Activated CD4-positive, alpha-beta T cell treated with anti-CD3 and anti-CD28 coated beads, Interleukin-2, amount 50 U/mL, for 24 hours (primary cell): Measurements from ENCODE around the gene TSPAN9.

ENCODE experiments used
- DNase-seq, 2 donors: peaks; one replicate each; pipeline ENCODE4 v3.0.0-alpha.2; 2020; ENCODE audit warnings: low read depth in 1 of 2, low spot score in 1 of 2

The TSPAN9 gene

DNA sequence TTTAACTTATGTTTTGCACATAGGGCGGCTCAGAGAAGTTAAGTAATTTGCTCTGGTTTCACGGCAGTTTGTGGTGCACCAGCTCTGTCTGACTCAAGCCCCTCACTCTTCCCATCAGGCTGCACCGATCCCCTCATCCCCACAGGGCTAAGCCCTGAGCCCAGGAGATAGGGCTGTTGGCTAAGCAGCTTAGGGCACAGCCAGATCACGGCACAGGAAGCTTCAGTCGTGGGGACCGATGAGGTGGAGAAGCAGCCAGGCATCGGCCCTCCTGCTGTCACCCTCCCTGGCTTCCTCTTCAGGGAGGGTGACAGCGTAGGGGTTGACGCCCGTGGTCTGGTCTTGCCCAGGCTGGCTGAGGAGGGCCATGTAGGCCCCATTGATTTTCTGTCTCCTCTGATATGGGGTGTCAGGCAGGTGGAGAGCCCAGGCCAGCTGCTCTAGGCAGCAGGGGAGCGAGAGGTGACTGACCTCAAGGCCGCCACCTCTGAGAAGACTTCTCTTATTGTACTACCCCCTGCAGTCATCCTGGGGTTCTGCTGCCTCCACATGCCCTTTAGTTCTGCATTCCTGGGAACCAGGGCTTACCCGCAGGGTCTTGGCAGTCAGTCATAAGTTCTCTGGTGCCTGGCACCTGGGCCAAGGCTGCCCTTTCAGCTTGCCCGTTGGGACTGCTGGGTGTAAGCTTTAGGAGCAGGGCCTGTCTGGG lies 166.4 kb downstream of the TSPAN9 start:
- DNase-seq: no peak

DNA sequence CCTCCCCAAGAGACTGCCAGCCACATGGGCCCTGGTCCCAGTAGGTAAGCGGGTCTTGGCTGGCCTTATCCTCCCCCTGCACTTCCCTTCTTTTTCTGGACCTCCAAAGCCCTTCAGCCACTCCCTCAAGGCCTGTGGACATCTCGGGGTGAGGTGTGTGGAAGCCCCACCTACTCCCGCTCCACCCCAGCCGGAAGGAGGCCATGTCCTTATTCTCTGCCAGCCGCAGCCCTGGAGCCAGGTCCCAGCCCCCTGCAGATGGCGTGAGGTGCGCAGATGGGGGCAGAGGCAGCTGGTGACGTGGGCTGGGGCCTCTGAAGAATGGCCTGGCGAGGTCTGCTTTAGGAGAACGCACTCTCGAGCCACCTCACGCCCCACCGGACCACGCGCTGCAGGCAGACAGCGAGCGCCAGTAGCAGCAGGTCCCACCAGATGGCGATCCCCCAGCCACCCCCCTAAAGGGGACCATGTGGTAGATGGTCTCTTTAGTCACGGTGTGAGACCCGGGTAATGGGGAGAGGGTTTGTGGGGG lies 167.1 kb downstream of the TSPAN9 start:
- no peak for DNase-seq

DNA sequence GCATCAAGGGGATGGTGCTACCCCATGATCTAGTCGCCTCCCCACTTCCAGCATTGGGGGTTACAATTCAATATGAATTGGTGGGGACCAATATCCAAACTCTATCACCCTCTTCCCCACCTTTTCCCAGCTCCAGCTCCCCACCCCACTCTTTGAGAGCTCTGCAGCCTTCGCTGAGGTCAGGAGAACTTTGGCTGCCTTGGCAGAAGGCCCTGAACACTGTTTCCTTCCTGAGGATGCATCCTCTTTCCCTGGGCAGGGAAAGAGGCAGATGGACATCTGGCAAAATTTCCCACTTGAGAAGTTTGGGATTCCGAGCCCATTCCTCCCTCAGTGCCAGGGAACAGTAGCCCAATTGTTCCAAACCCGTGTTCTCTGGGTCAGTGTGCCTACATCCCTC lies 169.1 kb downstream of the TSPAN9 start:
- no peak for DNase-seq

DNA sequence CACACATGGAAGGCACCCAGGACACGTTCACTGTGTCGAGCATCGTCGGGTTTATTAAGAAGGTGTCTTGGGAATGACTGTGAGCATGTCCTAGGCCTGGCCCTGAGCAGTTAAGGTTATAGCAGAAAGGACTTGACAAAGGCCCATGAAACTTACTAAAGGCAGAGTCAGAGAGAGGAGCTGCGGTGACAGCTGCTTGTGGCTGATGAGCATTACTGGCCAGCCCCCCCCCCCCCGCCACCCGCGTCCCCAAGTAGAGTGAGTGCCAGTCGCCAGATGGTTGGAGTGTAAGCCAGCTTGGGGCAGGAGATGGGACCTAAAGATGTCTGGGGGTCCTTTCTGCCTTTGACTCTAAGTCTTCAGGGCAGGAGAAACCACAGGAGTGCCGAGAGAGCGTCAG lies 169.9 kb downstream of the TSPAN9 start:
- DNase-seq: no peak

DNA sequence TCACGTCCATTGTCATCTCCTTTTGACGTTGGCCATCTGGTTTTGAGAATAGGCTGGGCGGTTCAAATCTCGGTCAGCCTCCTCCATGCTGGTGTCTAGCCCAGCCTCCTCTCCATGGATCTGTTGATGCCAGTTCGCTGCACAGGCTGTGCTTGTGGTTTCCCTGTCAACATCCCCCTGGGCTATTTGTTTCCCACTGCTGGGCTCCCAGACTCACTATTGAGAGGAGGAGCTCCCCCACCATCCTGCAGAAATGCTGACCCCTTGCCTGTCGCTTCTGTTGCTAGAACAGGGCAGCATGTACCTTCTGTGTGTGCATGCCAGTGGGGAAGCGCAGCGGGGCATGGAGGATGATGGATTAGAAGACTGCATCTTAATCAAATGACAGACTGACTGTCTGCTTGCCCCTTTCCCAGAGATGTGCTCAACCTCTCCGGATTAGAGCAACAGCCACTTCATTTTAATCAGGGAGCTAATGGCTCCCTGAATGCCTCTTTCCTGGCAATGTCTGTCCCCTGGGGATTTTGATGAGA lies 170.5 kb downstream of the TSPAN9 start:
- no peak for DNase-seq

DNA sequence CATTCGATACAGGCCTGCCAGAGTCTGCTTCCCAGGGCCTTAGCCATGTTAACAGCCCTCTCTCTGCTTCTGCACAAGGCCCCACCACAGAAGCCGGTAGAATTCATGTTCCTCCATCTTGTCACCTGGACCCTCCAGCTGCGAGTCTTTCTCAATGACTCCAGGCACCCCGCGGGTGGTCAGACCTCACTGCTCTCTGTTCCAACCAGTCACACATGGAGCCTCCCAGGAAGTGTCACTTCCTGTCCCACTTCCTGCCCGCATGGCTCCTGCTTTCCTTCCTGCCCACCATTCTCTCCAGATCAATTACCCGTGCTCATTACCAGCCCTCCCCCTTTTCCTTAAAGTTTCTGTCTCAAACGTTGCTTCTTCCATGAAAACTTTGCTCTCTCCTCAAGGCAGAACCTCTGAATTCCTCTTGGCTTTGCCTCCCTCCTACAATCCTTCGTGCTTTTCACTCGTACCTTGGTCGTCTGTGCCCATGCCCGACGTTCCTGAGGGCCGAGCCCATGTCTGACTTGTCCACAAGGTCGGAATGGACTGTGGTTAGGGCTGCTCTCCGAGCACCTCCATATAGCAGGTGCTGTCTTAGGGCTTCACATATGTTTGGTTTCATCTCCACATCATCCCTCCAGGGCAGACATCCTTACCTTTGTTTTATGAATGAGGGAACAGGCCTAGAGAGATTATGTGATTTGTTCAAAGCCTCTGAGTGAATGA lies 172.1 kb downstream of the TSPAN9 start:
- no peak for DNase-seq

DNA sequence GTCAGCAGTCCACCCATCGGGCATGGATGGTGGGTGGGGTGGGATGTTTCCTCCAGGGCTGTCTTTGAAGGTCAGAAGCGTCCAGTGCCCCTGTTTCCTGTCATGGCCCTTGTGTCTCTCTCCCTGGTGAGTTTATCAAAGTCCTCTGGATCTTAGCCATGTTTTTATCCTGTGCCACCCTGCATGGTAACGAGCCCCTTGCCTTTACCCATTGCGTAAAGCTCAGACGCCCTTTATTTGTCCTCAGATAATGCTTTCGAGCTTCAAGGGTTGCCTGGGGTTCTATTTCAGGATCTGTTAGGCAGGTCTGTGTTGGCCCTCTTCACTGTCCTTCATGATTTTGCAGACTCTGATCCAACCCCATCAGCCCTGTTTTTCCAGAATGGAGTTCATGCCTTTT lies 172.9 kb downstream of the TSPAN9 start:
- no peak for DNase-seq

DNA sequence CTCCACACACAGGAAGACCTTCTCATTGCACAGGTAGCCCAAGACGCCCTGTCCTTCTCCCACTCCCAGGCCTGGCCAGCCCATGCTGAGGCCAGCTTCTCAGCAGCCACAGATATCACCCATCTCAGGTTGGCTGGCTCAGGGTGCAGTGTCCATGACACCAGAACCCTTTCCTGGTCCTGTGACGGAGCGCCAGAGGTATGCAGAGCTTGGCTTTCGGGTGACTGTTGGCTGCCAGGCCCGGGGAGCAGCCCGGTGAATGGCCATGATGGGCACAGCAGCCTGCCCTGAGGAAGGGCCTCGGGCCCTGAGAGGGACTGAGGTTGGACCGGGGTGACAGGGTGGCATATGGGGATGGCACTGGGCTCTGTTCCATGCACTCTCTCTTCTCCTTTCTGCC lies 173.4 kb downstream of the TSPAN9 start:
- no peak for DNase-seq

DNA sequence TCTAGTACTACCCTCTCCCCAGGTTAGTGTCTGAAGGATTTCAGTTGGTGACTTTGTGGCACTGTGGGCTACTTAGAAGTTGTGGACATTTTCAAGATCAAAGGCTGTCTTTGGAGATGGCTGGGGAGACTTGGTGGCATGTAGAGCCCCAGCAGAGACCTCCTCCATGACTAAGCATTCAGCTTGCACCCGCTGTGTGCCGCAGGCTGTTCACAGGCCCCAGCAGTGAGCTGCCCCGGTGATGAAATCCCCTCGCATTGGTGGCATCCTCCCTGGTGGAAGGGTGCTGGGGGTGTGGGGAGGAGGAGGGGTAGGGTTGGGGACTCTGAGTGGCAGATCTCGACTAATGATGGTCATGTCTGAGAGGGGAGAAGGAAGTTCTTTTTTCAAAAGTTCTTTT lies 173.9 kb downstream of the TSPAN9 start:
- DNase-seq: no peak

DNA sequence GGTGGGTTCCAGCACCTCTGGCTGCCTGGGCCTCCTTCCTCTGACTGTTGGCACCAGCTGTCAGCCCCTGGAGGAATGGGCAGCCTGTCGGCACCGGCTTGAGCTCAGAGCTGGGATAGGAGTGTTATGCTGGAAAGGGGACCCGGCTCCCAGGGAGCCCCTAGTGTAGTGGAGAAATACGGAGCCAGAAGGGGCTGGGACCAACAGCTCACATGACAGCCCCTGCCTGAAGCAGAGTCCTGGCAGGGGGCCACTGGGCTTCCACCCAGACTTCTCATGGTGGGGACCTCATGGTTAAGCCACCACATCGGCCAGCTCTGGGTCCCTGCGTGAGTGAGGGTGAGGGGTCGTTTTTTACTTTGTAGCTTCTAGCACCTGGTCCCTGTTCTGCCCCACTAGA lies 174.5 kb downstream of the TSPAN9 start:
- no peak for DNase-seq

DNA sequence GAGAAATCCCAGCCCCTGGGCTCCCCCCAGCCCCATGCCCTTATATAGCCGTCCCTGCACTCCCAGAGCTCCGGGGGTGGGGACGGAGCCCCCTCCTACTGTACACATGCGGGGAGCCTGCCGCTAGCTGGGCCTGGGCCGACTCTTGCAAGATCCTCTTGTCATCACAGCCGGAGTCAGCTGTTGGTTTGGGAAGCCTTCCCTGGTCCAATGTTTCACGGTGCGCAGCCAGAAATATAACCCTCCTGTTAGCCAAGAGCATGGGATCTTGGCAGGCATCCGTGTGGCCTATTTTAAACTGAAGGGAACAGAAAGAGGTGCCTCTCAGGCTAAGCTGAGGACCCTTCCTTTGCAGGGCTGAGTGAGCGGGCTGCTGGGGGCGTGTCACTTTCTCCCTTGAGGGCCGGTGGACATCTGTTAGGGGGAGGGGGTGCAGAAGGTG lies 175.3 kb downstream of the TSPAN9 start:
- DNase-seq: no peak

DNA sequence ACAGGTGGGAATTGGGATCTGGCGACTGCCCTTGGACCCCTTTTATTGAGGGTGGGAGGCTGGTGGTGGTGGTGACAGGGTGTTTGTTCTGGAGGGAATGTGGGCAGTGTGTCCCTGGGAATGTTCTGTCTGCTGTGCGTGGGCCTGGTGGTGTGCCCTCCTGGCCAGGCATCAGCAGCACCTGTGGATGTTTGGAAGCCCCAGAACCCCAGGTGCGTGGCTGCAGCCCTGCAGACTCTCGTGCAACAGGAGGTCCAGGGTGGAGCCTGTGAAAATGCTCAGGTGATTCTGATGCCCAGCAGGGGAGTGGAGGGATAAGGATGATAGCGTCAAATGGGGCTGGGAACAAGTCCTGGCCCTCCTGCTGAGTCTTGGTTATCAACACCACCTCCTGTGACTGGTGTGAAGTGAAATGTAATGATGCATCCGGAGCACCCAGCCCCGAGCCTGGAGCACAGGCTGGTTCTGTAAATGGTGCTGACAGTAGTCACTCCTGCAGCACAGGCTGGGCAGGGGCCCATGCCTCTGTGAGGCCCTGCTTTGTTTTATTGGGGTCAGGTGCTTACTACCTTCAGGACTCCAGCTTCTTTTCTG lies 176.6 kb downstream of the TSPAN9 start:
- no peak for DNase-seq

DNA sequence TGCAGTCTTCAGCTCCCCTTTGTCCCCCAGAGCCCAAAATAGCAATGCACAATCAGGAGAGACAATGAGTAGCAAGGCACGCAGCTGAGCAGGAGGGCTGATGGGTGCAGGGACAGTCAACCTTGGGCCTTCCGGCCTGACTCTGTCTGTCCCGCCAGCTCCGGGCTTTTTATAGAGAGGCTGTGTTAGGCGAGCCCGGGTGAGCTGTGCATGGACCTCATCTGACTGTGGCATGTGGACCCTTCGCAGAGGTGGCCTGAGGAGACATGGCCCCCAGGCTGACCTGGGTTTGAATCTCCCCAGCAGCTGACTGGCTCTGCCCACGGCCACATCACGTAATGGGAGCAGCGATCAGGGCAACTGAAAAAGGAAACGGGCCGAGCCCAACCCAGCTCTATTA lies 177.9 kb downstream of the TSPAN9 start:
- DNase-seq: no peak

DNA sequence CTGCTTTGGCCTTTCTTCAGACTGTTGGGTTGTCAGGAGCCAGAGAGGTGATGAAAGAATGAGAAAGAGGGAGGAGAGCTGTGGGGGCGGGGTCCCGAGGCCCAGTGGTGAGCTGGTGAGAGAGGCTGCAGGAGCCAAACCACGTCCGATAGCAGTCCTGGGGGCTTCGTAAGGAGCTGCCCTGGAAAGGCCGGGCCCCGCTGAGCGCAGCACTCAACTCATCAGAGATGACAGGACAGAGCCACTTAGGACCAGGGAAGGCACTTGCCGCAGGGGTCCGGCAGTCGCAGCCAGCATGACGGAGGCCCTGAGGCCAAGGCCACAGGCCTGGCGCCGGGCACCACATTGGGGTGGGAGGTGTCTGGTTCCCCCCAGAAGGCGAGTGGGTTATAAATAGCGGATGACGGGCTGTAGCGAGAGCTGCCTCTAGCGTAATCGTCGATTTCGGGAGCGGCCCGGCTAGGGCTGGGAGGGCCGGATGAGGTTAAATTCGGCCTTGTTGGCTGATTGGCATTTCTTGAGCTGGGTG lies 179.0 kb downstream of the TSPAN9 start:
- DNase-seq: no peak

DNA sequence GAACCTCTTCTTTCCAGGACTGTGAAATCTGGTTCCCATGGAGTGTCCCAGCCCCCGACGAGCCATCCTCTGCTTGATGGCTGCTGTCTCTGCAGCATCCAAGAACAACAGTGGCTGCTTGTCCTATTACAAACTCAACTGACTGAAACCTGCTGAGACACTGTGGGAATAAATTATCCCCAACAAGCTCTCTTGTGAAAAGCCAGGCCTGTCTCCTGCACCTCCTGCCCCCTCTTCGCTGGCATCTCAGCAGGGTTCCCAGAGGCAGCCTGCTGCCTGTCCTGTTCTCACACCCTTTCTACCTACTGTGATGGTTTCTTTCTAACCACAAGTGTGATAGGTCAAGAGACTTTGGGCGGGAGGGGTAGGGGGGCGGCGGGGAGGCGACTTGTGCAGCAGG lies 180.2 kb downstream of the TSPAN9 start:
- DNase-seq: no peak

DNA sequence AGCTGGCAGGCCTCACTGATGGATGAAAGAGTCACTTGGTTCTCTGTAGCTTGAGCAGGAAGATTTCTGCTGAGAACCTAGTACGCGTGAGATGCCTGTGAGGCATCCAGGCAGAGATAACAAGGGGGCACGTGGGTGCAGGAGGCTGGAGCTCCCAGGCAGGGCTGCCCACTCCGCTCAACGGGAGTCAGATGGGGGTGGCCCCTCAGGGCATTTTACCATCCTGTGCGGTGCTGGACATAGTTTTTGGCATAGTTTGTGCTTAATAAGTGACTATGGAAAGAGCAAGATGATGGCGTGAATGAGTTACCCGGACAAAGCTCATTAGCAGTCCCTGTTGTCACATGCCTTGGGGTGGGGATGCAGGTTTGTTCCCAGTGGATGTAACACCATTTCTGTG lies 182.8 kb downstream of the TSPAN9 start:
- DNase-seq: no peak

DNA sequence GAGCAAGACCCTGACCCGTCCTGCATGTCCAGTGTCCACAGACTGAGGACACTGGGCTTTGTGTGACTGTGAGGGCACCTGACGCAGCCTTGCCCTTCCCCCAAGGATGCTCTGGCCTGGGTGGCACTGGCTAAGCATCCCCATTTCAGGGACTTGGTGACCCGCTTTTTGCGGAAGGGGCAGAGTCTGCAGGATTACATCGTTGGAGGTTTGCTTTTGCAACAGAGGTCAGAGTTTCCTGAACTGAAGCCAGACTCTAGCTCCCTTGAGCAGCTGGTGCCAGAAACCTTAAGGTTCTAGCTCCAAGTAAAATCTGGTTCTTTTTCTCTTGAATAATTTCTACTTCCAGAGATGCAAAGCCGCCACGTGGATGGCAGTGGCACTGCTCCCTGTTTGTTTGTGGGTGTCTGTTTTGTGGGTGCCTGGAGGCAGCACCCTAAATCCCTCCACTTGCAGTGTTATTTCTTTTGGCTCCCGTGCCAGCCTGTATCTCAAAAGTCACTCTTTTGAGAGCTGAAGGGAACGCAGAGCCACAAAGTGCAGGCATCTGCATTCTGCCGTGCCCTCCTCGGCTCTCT lies 184.7 kb downstream of the TSPAN9 start:
- no peak for DNase-seq

DNA sequence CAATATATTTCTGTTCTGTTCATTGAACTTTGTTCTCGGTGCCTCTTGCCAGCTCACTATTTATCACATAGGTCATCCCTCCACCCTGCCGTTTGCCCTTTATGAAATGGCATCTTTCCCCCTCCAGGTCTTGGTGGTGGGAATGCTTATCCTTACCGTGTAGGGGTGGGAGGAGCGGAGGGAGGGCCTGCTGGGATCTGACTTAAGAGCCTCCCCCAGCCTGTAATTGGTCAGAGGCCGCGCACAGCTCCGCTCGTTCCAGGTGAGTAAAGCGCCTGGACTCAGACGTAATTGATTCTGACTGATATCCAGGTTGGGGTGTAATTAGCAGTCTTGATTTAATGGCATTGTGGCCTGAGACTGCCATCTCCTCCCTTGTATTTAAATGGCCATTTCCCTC lies 185.3 kb downstream of the TSPAN9 start:
- DNase-seq: no peak

DNA sequence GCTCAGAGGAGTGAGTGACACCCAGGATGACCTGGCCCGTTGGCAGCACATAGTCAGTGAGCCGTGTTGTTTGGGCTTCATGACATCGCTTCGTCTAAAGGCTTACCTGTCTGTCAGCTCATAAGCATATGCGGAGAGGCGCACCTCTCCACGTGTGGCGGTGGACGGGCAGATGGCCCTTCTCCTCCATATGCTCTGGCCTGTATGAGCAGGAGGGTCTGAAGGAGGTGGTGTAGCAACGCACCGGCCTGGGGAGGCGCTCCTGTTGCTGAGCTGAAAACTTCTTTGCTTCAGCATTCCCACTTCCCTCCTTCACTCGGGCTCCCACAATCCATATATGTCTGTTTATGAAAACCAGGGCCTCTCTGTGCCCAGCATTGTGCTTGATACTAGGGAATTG lies 186.1 kb downstream of the TSPAN9 start:
- DNase-seq: no peak

DNA sequence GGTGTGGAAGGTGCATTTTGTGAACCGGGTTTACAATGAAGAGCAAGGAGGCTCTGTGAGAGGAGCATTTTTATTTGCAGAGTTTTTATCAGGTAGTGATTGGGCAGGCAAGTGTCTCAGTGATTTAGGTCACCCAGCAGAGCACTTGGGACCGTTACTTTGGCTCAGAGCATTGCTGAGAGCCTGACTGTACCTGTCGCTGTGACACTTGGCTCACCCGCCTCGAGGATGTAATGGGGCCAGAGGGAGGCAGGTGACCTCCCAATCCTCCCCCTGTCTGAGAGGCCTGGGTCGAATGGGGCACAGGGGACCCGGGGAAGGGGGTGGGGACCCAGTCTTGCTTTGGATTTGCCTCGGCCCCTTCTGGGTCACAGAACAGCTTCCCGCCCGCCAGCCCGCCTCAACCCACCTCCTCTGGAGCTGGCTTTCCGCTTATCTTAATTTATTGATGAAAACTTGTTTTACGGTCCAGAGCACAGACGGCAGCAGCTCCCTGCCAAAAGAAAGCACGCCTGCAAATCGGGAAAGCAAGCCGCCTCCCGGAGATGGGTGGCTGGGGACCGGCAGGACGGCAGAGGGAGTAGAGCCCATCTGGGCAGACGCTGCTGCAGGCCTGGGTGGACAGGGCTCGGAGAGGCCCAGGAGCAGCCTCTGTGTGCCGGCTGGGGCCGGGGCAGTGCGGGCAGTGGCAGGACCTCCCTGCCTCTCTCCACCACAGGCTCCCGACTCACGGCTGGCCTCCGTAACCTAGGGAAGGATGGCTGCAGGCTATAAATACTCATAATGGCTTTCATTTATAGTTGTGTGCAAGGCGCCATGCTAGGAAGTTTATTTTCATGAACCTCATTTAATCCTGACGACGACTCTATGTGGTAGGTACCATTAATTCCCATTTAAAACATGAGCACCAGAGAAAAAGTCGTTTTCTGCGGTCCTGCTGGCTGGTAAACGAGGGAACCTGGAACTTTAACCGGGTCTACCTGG lies 187.1 kb downstream of the TSPAN9 start:
- DNase-seq: no peak
